HCEC 1CT (cell line): ENCODE data around the gene TSC22D3.

ENCODE experiments used
- DNase-seq: peaks from one replicate; pipeline ENCODE4 v3.0.0-alpha.2; 2017

TSC22D3 gene

GRCh38 chrX:107730298-107730655, 45.3 kb downstream of the TSC22D3 start:
- no peak for DNase-seq

GRCh38 chrX:107729558-107730297, 45.9 kb downstream of the TSC22D3 start:
- no peak for DNase-seq

- no peak for DNase-seq
These were observed 47.1 kb downstream of the TSC22D3 start for GRCh38 chrX:107728371-107729099.

- DNase-seq, result no peak
These were observed 48.6 kb downstream of the TSC22D3 start for GRCh38 chrX:107726816-107727534.

GRCh38 chrX:107725761-107726555, 49.6 kb downstream of the TSC22D3 start:
- DNase-seq, result no peak

- DNase-seq, result no peak
These were observed 50.9 kb downstream of the TSC22D3 start for GRCh38 chrX:107724653-107725052.

- DNase-seq, result no peak
These were observed 52.1 kb downstream of the TSC22D3 start for GRCh38 chrX:107723511-107723910.

- DNase-seq, result no peak
These were observed 53.5 kb downstream of the TSC22D3 start for GRCh38 chrX:107721966-107722707.

GRCh38 chrX:107721318-107721717, 54.3 kb downstream of the TSC22D3 start:
- no peak for DNase-seq

GRCh38 chrX:107718156-107718621, 57.4 kb downstream of the TSC22D3 start:
- peak; percentile 64 for DNase-seq

GRCh38 chrX:107716816-107717700, 58.5 kb downstream of the TSC22D3 start:
- peak; percentile 78 for DNase-seq

- DNase-seq, result peak; percentile 17
These were observed 59.4 kb downstream of the TSC22D3 start for GRCh38 chrX:107716118-107716684.

- no peak for DNase-seq
These were observed 60.1 kb downstream of the TSC22D3 start for GRCh38 chrX:107715331-107716117.

- DNase-seq, result peak; percentile 11
These were observed 61.2 kb downstream of the TSC22D3 start for GRCh38 chrX:107714206-107714891.

GRCh38 chrX:107713543-107714205, 61.9 kb downstream of the TSC22D3 start:
- DNase-seq, result no peak

GRCh38 chrX:107713203-107713542, 62.4 kb downstream of the TSC22D3 start:
- no peak for DNase-seq

- peak; percentile 77 for DNase-seq
These were observed 63.1 kb downstream of the TSC22D3 start for GRCh38 chrX:107712231-107713202.
